GM12878 (cell line): ENCODE results near the gene VPS8. TPM values are rescaled to one million over a fixed set of nuclear protein-coding genes. Genes with fewer than 3 reads are reported as not detected.

ENCODE experiments used
- ATAC-seq: fragments of 200-7000 bp; cut with Tn5 transposase; 3 replicates; pipeline ENCODE4 v1.9.1; 2020; ENCODE audit warnings: mild to moderate bottlenecking, moderate library complexity
- BruUV-seq: library from RNA; stranded (reverse); fragments of 400-500 nt; replicated peaks from 2 replicates; lab custom pipeline; 2021; lab: Mats Ljungman, UMichigan
- CTCF ChIA-PET: fragments of 300-600 bp; sonication (Branson Sonifier 250); formaldehyde crosslinking; extraction: SDS; loops from one replicate; lab custom pipeline; 2021; ENCODE audit warnings: inconsistent platforms; lab: Yijun Ruan, JAX
- POLR2A ChIA-PET: fragments of 350-600 bp; formaldehyde crosslinking; extraction: SDS; loops from one replicate; lab custom pipeline; 2021; ENCODE audit warnings: inconsistent platforms; lab: Charles Lee
- RAD21 ChIA-PET: fragments of 300-600 bp; sonication (Branson Sonifier 250); formaldehyde crosslinking; loops from one replicate; lab custom pipeline; 2023; ENCODE audit warnings: antibody characterized with exemption; ENCODE audit not compliant: unreplicated experiment; lab: Charles Lee
- SMC1A ChIA-PET: fragments of 300-600 bp; sonication (Branson Sonifier 250); formaldehyde crosslinking; loops from one replicate; lab custom pipeline; 2023; ENCODE audit not compliant: unreplicated experiment, uncharacterized antibody; lab: Charles Lee
- DNase-seq: peaks from one replicate; pipeline ENCODE4 v3.0.0-alpha.2; 2011; ENCODE audit warnings: low read depth, low spot score
- FAIRE-seq: peaks from 3 replicates; lab custom pipeline; 2011; peaks lifted over from hg19 to GRCh38; lab: Jason Lieb, UNC
- H2AFZ ChIP-seq: 2 replicates; pipeline ENCODE4 v1.6.0; 2011; ENCODE audit warnings: low read depth, low read length, control low read depth; ENCODE audit not compliant: control insufficient read depth
- H3K27ac ChIP-seq: 2 replicates; pipeline ENCODE4 v1.5.1; 2011; ENCODE audit warnings: control low read depth; ENCODE audit not compliant: control insufficient read depth, insufficient read depth
- H3K27me3 ChIP-seq, 2 experiments: replicated peaks in 1 of 2; 2 replicates each; pipeline versions ENCODE4 v1.6.0 to v1.6.1; 2011; ENCODE audit warnings: low read length in 1 of 2; ENCODE audit not compliant: control insufficient read depth in 2 of 2, insufficient read depth in 2 of 2
- H3K36me3 ChIP-seq, 2 experiments: 2 replicates each; pipeline ENCODE4 v1.5.1; 2011; ENCODE audit warnings: low read length in 1 of 2; ENCODE audit not compliant: control insufficient read depth in 2 of 2, insufficient read depth in 2 of 2
- H3K4me1 ChIP-seq: 2 replicates; pipeline ENCODE4 v1.6.1; 2011; ENCODE audit warnings: mild to moderate bottlenecking, low read length, moderate library complexity, mixed read lengths; ENCODE audit not compliant: control insufficient read depth, insufficient read depth
- H3K4me2 ChIP-seq: 2 replicates; pipeline ENCODE4 v1.6.0; 2011; ENCODE audit warnings: control low read depth; ENCODE audit not compliant: control insufficient read depth, insufficient read depth
- H3K4me3 ChIP-seq: fragments of 200-600 bp; sonication (generic); 2 replicates; pipeline ENCODE4 v1.5.1; 2016
- H3K79me2 ChIP-seq: 2 replicates; pipeline ENCODE4 v1.6.0; 2011; ENCODE audit warnings: low read length; ENCODE audit not compliant: control insufficient read depth, insufficient read depth
- H3K9ac ChIP-seq: 2 replicates; pipeline ENCODE4 v1.8.0; 2011; ENCODE audit warnings: low read length, control low read depth, mixed read lengths; ENCODE audit not compliant: control insufficient read depth, insufficient read depth
- H3K9me3 ChIP-seq: replicated peaks from 3 replicates; pipeline ENCODE4 v1.5.1; 2011; ENCODE audit warnings: mild to moderate bottlenecking, low read length; ENCODE audit not compliant: control insufficient read depth, insufficient read depth
- H4K20me1 ChIP-seq: 2 replicates; pipeline ENCODE4 v1.6.0; 2011; ENCODE audit not compliant: control insufficient read depth, insufficient read depth
- EGR1 ChIP-seq, 2 experiments: IDR thresholded peaks; 1 replicate in 1 of 2; 2 replicates in 1 of 2; pipeline ENCODE4 v1.6.1; 2011 to 2012; ENCODE audit warnings: low read depth in 2 of 2, low read length in 2 of 2, borderline replicate concordance in 1 of 2, mild to moderate bottlenecking in 1 of 2, moderate library complexity in 1 of 2
- EZH2 ChIP-seq: IDR thresholded peaks from 2 replicates; pipeline ENCODE4 v1.6.1; 2012; ENCODE audit warnings: low read depth, mild to moderate bottlenecking, control low read depth, inconsistent platforms, low read length, borderline replicate concordance; ENCODE audit not compliant: control insufficient read depth
- HDGF ChIP-seq: fragments of 450-650 bp; IDR thresholded peaks from 2 replicates; pipeline ENCODE4 v1.6.1; 2016; ENCODE audit warnings: antibody characterized with exemption
- IKZF2 ChIP-seq, 2 experiments: fragments of 450-650 bp; IDR thresholded peaks; 2 replicates each; pipeline ENCODE4 v1.6.1; 2017; ENCODE audit warnings: mild to moderate bottlenecking in 2 of 2, moderate library complexity in 2 of 2
- PAX8 ChIP-seq: fragments of 450-650 bp; IDR thresholded peaks from 2 replicates; pipeline ENCODE4 v1.6.1; 2017; ENCODE audit warnings: mild to moderate bottlenecking, moderate library complexity
- POLR2AphosphoS2 ChIP-seq: IDR thresholded peaks from 2 replicates; pipeline ENCODE4 v1.6.1; 2011; ENCODE audit warnings: low read depth, mild to moderate bottlenecking, low read length, improper control_type of control experiment, moderate library complexity
- SPI1 ChIP-seq: IDR thresholded peaks from 2 replicates; pipeline ENCODE4 v1.6.1; 2011; ENCODE audit warnings: low read depth, mild to moderate bottlenecking, low read length, moderate library complexity, borderline replicate concordance; ENCODE audit not compliant: insufficient read depth
- ZBED1 ChIP-seq: IDR thresholded peaks from 2 replicates; pipeline ENCODE4 v1.6.1; 2016; ENCODE audit warnings: borderline replicate concordance
- WGBS: methylation state at CpG from one replicate; pipeline ENCODE4 v1.1.6; 2016; ENCODE audit warnings: low lambda C conversion rate; ENCODE audit not compliant: insufficient replicate concordance, insufficient coverage; ENCODE audit errors: missing lambda C conversion rate; 5-methylcytosine and 5-hydroxymethylcytosine counted together
- in situ Hi-C: fragments of 300-500 bp; cut with MboI; formaldehyde crosslinking; loops from 9 replicates; pipeline ENCODE4 v1.14.3; 2018; ENCODE audit warnings: mixed read lengths
- intact Hi-C: fragments of 100-400 bp; cut with micrococcal nuclease; formaldehyde crosslinking; loops from one replicate; pipeline ENCODE4 v1.14.2; 2022; ENCODE audit not compliant: unreplicated experiment
- polyA plus RNA-seq, 11 experiments: library from polyadenylated mRNA; depleted of rRNA in 4 of 11; unstranded in 6 of 11; stranded (reverse) in 5 of 11; fragments of >200 nt; fragmentation: Nextera tagmentation in 4 of 11; fragmentation: Illumina TruSeq in 1 of 11; extraction: Ambion mirVana in 4 of 11; extraction: Trizol in 1 of 11; gene quantifications; 1 replicate in 1 of 11; 2 replicates in 10 of 11; pipeline versions ENCODE4 v1.2.1 to v1.2.3, GENCODE V29; 2011 to 2016; ENCODE audit warnings: inconsistent platforms in 2 of 11, missing spikeins in 2 of 11, low read depth in 1 of 11
- total RNA-seq, 4 experiments: library from RNA; depleted of rRNA in 3 of 4; stranded (reverse); fragments of >200 nt in 3 of 4; fragmentation: Illumina TruSeq in 1 of 4; extraction: Trizol in 1 of 4; gene quantifications; 2 replicates each; pipeline versions ENCODE4 v1.2.1 to v1.2.3, GENCODE V29; 2013 to 2021
- TF ChIP-seq, protein P1 (sequence below): fragments of 450-650 bp; formaldehyde crosslinking; IDR thresholded peaks from 2 replicates; pipeline ENCODE4 v1.5.0; 2022; ENCODE audit warnings: mild to moderate bottlenecking, missing genetic modification characterization

The VPS8 gene
- total and polyA plus RNA-seq, 10 of the 15 experiments (the other 5 are each of a cell fraction or from before 2014, with no cell fraction given), result 8.9 to 34.7 (median 20.9) TPM

DNA sequence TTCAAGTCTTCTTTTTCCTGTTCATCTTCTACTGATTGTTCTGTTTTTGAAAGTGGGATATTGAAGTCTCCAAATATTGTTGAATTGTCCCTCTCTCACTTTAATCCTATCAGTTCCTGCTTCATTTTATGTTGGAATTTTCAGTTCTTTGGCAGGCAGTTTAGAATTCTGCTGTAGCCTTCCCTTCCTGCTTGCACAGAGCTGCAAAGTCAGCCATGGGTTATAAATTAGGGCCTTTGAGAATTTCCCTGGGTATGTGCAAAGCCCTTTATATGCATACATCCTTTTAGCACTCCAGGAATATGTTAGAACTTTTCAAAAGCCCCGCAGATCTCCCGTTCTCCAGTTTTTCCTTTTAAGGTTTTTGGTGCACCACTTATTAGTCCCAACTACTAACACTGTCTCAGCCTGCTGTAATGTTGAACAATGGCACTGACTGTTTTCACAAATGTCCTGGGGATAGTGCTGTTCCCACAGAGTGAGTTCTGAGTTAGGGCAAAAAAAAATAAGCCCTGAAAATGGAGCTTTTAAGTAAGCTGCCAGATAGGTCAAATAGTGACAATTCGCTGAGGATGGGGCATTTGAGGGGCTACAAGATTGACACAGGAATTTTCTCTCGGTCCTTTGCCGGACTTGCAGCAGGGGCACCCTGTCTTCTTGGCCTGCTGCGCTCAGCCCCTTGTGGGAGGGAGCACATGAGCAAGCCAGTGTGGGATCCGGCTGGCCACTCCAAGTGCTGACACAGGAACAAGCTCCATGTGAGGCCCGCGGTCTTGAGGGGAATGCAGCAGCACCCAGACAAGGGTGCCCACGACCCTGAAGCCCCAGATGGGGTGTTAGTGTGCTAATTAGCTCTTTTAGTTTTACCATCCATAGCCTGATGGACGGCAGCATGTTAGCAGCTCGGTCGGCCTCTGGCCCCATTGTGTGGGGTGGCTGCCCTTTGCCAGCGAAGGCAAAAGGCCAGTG is 96.0 kb downstream of the VPS8 start:
- no peaks in the 10 kb centered on the region for H3K27me3 ChIP-seq
- H3K79me2 ChIP-seq, result no peaks in the 10 kb centered on the region
- no peaks in the 10 kb centered on the region; a peak in 1 of 4 replicates for H3K36me3 ChIP-seq
- ChIA-PET RAD21 (no interaction called here), SMC1A (interaction anchor here (0.9 kb wide), 1 partner anchor 10 kb away, joined by 3 read pairs; no protein-coding TSS in a partner anchor), POLR2A (interaction anchor here (1.0 kb wide), 1 partner anchor 29 kb away, joined by 3 read pairs; no protein-coding TSS in a partner anchor), CTCF (interaction anchor here (1.1 kb wide), 1 partner anchor 49 kb away, joined by 3 read pairs; no protein-coding TSS in a partner anchor)
- FAIRE-seq (no peak), ATAC-seq (no peak), DNase-seq (no peak)
- no peak overlapping the region for H2AFZ ChIP-seq
- no peak overlapping the region for H3K4me3 ChIP-seq
- BruUV-seq, result no TSS peak
- intact Hi-C loops, result no loop called here
- in situ Hi-C loops, result no loop called here
- no peaks in the 10 kb centered on the region; the same call in 2 of the 3 replicates for H3K9me3 ChIP-seq
- H3K4me2 ChIP-seq, result no peak overlapping the region
- no peak overlapping the region for H3K27ac ChIP-seq
- H4K20me1 ChIP-seq, result no peaks in the 10 kb centered on the region
- no peak for TF ChIP-seq EGR1 (IDR thresholded peaks at IDR 0.05; ENCODE audit: borderline replicate concordance in 1 of 2, low read depth in 2 of 2, low read length in 2 of 2)
- no peak for TF ChIP-seq SPI1
- no peak for TF ChIP-seq ZBED1
- no peak for TF ChIP-seq IKZF2 (IDR thresholded peaks at IDR 0.05)
- no peak overlapping the region for H3K9ac ChIP-seq
- WGBS, result 95% methylated on average over 14 of the region's 14 CpGs
- no peaks in the 10 kb centered on the region for H3K4me1 ChIP-seq

GRCh38 chr3:184908859-184909258 is 96.9 kb downstream of the VPS8 start:
- FAIRE-seq, result no peak
- Histone ChIP-seq H3K9ac (no peak overlapping the region), H3K79me2 (no peaks in the 10 kb centered on the region), H3K4me2 (no peak overlapping the region), H3K9me3 (no peaks in the 10 kb centered on the region; the same call in 2 of the 3 replicates), H2AFZ (no peak overlapping the region), H4K20me1 (no peaks in the 10 kb centered on the region), H3K4me3 (no peak overlapping the region), H3K27me3 (no peaks in the 10 kb centered on the region), H3K36me3 (no peaks in the 10 kb centered on the region; a peak in 1 of 4 replicates), H3K4me1 (no peaks in the 10 kb centered on the region), H3K27ac (no peak overlapping the region)
- intact Hi-C loops (no loop called here), in situ Hi-C loops (no loop called here)
- no peak for ATAC-seq
- no peak for TF ChIP-seq POLR2AphosphoS2
- TF ChIP-seq PAX8, result no peak
- no peak for TF ChIP-seq HDGF
- no peak for TF ChIP-seq EZH2
- TF ChIP-seq, protein P1, sequence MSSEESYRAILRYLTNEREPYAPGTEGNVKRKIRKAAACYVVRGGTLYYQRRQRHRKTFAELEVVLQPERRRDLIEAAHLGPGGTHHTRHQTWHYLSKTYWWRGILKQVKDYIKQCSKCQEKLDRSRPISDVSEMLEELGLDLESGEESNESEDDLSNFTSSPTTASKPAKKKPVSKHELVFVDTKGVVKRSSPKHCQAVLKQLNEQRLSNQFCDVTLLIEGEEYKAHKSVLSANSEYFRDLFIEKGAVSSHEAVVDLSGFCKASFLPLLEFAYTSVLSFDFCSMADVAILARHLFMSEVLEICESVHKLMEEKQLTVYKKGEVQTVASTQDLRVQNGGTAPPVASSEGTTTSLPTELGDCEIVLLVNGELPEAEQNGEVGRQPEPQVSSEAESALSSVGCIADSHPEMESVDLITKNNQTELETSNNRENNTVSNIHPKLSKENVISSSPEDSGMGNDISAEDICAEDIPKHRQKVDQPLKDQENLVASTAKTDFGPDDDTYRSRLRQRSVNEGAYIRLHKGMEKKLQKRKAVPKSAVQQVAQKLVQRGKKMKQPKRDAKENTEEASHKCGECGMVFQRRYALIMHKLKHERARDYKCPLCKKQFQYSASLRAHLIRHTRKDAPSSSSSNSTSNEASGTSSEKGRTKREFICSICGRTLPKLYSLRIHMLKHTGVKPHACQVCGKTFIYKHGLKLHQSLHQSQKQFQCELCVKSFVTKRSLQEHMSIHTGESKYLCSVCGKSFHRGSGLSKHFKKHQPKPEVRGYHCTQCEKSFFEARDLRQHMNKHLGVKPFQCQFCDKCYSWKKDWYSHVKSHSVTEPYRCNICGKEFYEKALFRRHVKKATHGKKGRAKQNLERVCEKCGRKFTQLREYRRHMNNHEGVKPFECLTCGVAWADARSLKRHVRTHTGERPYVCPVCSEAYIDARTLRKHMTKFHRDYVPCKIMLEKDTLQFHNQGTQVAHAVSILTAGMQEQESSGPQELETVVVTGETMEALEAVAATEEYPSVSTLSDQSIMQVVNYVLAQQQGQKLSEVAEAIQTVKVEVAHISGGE (CRISPR knock-in tag), result no peak
- RAD21 ChIA-PET, result no interaction called here
- 86% methylated on average over 4 of the region's 4 CpGs for WGBS
- BruUV-seq, result no TSS peak
- DNase-seq, result no peak
- CTCF ChIA-PET, result no interaction called here
- POLR2A ChIA-PET, result no interaction called here
- SMC1A ChIA-PET, result interaction anchor here (0.9 kb wide), 1 partner anchor 11 kb away, joined by 3 read pairs; no protein-coding TSS in a partner anchor
